ENCODE results near the gene MIPOL1.
"Not testable (repeated sequence)": the region's sequence is repeated elsewhere in the genome, so short reads cannot be mapped to it uniquely, and the experiment has no call there.

GRCh38 chr14:37209617-37210016 is 11.9 kb downstream of the MIPOL1 start:
- TF ChIP-seq CTCF, POLR2A (IDR thresholded peaks at IDR 0.05): not testable (repeated sequence)
